A673 (cell line): ENCODE results near the gene ASB3. TPM values are rescaled to one million over a fixed set of nuclear protein-coding genes. Genes with fewer than 3 reads are reported as not detected.

ENCODE experiments used
- BruUV-seq: library from RNA; stranded (reverse); fragments of 400-500 nt; replicated peaks from 2 replicates; lab custom pipeline; 2021; lab: Mats Ljungman, UMichigan
- CTCF ChIA-PET: fragments of 300-600 bp; sonication (Branson Sonifier 250); formaldehyde crosslinking; loops from one replicate; lab custom pipeline; 2022; ENCODE audit warnings: antibody characterized with exemption; lab: Charles Lee
- POLR2A ChIA-PET: fragments of 300-600 bp; sonication (Branson Sonifier 250); formaldehyde crosslinking; loops from one replicate; lab custom pipeline; 2022; ENCODE audit warnings: antibody characterized with exemption; ENCODE audit not compliant: low non-redundant PET; lab: Charles Lee
- DNase-seq: peaks from one replicate; pipeline ENCODE4 v3.0.0-alpha.2; 2015; ENCODE audit warnings: low spot score
- H3K27ac ChIP-seq: fragments of 200-600 bp; sonication (generic); 2 replicates; pipeline ENCODE4 v1.5.1; 2016; ENCODE audit warnings: mixed run types, low read depth, mild to moderate bottlenecking, mixed read lengths, antibody characterized with exemption, low read length; ENCODE audit not compliant: poor library complexity, severe bottlenecking
- H3K27me3 ChIP-seq: fragments of 200-600 bp; sonication (generic); replicated peaks from 2 replicates; pipeline ENCODE4 v1.6.1; 2017; ENCODE audit warnings: mixed run types, low read depth, mild to moderate bottlenecking, mixed read lengths, antibody characterized with exemption, low read length; ENCODE audit not compliant: insufficient read depth, poor library complexity
- H3K36me3 ChIP-seq: fragments of 200-600 bp; sonication (generic); 2 replicates; pipeline ENCODE4 v1.6.1; 2016; ENCODE audit warnings: mixed run types, mild to moderate bottlenecking, mixed read lengths, antibody characterized with exemption, low read length; ENCODE audit not compliant: insufficient read depth, poor library complexity, severe bottlenecking
- H3K4me1 ChIP-seq: fragments of 200-600 bp; sonication (generic); 2 replicates; pipeline ENCODE4 v1.6.1; 2017; ENCODE audit warnings: mixed run types, mild to moderate bottlenecking, mixed read lengths, antibody characterized with exemption, low read length; ENCODE audit not compliant: insufficient read depth, poor library complexity, severe bottlenecking
- H3K4me3 ChIP-seq: fragments of 200-600 bp; sonication (generic); 2 replicates; pipeline ENCODE4 v1.5.1; 2016; ENCODE audit warnings: low read depth, mixed run types, mild to moderate bottlenecking, mixed read lengths, low read length; ENCODE audit not compliant: poor library complexity, severe bottlenecking
- H3K9me3 ChIP-seq: fragments of 200-600 bp; sonication (generic); 2 replicates; pipeline ENCODE4 v1.6.1; 2016; ENCODE audit warnings: mixed run types, low read depth, mild to moderate bottlenecking, mixed read lengths, antibody characterized with exemption, low read length; ENCODE audit not compliant: poor library complexity, severe bottlenecking
- EZH2 ChIP-seq: fragments of 200-600 bp; sonication (generic); IDR thresholded peaks from 2 replicates; pipeline ENCODE4 v1.6.1; 2017; ENCODE audit warnings: borderline replicate concordance, low read depth, mild to moderate bottlenecking, mixed read lengths, antibody characterized with exemption, low read length; ENCODE audit not compliant: poor library complexity, severe bottlenecking
- intact Hi-C: fragments of 100-400 bp; cut with micrococcal nuclease; formaldehyde crosslinking; loops from one replicate; pipeline ENCODE4 v1.10.0; 2022; ENCODE audit not compliant: unreplicated experiment
- total RNA-seq: library from RNA; stranded (reverse); gene quantifications from 2 replicates; pipeline ENCODE4 v1.2.3, GENCODE V29; 2021
- TF ChIP-seq, protein P1 (sequence below): fragments of 300-800, 200-600 bp; sonication (generic); conservative IDR thresholded peaks from 2 replicates; pipeline ENCODE4 v1.5.1; 2017; ENCODE audit warnings: low read depth, mild to moderate bottlenecking, antibody characterized with exemption, low read length, moderate library complexity, mixed read lengths

ASB3 gene
- total RNA-seq, 1 experiment from 2014 or later: 18.7 TPM

DNA sequence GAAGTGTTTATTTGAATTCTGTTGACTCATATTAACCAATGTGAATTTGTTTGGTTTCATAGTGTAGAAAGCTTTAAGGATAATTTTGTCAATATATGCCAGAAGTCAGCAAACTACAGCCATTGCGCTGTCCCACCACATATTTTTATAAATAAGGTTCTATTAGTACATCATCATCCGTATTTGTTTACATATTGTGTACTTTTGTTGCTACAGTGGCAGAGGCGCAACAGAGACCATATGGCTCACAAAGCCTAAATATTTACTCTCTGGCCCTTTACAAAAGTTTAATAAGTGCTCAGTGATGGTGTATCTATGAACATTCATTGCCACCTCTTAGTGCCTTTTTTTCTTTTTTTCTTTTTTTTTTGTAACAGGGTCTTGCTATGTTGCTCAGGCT is 6.5 kb upstream of the ASB3 start:
- no peak overlapping the region for H3K27ac ChIP-seq
- BruUV-seq: no TSS peak
- intact Hi-C loops: no loop called here
- no peaks in the 10 kb centered on the region for H3K27me3 ChIP-seq
- POLR2A ChIA-PET: no interaction called here
- no peaks in the 10 kb centered on the region for H3K9me3 ChIP-seq
- TF ChIP-seq EZH2: no peak
- TF ChIP-seq, protein P1, sequence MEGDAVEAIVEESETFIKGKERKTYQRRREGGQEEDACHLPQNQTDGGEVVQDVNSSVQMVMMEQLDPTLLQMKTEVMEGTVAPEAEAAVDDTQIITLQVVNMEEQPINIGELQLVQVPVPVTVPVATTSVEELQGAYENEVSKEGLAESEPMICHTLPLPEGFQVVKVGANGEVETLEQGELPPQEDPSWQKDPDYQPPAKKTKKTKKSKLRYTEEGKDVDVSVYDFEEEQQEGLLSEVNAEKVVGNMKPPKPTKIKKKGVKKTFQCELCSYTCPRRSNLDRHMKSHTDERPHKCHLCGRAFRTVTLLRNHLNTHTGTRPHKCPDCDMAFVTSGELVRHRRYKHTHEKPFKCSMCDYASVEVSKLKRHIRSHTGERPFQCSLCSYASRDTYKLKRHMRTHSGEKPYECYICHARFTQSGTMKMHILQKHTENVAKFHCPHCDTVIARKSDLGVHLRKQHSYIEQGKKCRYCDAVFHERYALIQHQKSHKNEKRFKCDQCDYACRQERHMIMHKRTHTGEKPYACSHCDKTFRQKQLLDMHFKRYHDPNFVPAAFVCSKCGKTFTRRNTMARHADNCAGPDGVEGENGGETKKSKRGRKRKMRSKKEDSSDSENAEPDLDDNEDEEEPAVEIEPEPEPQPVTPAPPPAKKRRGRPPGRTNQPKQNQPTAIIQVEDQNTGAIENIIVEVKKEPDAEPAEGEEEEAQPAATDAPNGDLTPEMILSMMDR: no peak
- peaks cover 25% of the 10 kb centered on the region for H3K36me3 ChIP-seq
- H3K4me3 ChIP-seq: no peak overlapping the region
- no peak for DNase-seq
- CTCF ChIA-PET: no interaction called here
- H3K4me1 ChIP-seq: no peaks in the 10 kb centered on the region

DNA sequence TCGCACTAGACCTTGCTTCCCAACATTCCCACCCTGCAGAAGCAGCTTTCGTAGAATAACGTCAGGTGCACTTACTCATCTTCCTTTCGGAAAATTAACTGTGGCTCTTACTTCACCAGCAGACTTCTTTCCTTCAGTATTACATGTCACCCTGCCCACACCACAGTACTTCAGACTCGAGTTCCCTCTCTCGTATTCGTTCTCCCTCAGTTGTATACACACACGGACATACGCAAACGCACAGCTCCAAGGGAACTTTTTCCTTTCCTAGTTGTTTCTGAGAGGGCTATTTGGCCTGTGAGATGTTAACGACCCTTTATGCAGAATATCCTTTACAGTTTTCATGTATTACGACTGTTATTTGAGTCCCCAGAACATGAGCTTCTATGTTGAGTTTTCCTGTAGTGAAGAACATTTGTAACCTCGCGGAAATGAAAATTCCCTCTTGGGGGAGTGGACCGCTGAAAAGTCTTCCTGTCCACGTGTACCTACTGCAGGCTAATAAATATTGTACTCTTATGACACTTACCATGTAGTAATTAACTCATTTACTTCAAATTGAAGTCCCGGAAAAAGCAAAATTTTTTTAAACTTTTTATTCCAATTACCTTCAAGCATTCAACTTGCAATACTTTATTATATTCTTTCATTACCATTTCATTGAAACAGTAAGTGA is 999 bp upstream of the ASB3 start:
- Histone ChIP-seq H3K4me3 (peak overlapping the region; percentile 73), H3K27me3 (no peaks in the 10 kb centered on the region), H3K27ac (peak overlapping the region; percentile 90), H3K36me3 (no peaks in the 10 kb centered on the region), H3K4me1 (peaks cover 10% of the 10 kb centered on the region), H3K9me3 (no peaks in the 10 kb centered on the region)
- CTCF ChIA-PET: no interaction called here
- TSS peak; percentile 63 for BruUV-seq
- TF ChIP-seq EZH2: no peak
- TF ChIP-seq, protein P1: no peak
- peak; percentile 11 for DNase-seq
- POLR2A ChIA-PET: no interaction called here
- intact Hi-C loops: no loop called here

DNA sequence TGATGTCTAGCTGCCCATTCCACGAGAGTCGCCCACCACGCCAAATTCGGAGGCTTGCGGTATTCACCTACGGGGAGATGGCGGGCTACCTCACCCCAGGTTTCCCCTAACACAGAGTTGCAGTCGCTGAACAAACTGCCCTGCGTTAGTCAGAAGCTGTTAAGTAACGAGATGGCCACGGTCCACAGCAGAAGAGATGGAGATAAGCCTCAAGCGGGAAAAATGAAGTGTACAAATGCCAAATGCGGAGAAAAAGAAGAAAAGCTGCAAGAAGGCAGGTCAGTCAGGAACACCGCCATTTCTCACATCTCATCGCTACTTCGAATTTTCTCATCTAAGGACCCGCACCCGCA is 425 bp downstream of the ASB3 start:
- CTCF ChIA-PET: no interaction called here
- H3K4me1 ChIP-seq: peaks cover 10% of the 10 kb centered on the region
- intact Hi-C loops: no loop called here
- BruUV-seq: no TSS peak
- POLR2A ChIA-PET: interaction anchor here (0.7 kb wide), 1 partner anchor 16 kb away, joined by 4 read pairs; no protein-coding TSS in a partner anchor
- no peak for DNase-seq
- H3K27me3 ChIP-seq: no peaks in the 10 kb centered on the region
- H3K9me3 ChIP-seq: no peaks in the 10 kb centered on the region
- peak overlapping the region; percentile 90 for H3K27ac ChIP-seq
- TF ChIP-seq, protein P1: no peak
- TF ChIP-seq EZH2: no peak
- no peaks in the 10 kb centered on the region for H3K36me3 ChIP-seq
- peak overlapping the region; percentile 73 for H3K4me3 ChIP-seq
